HS-27A (cell line): ENCODE measurements around the gene NFIA.
A peak's percentile ranks its signal among the peaks of the same experiment; 100 is the strongest.
"Not testable (repeated sequence)": the region's sequence is repeated elsewhere in the genome, so short reads cannot be mapped to it uniquely, and the experiment has no call there.

Source experiments
- DNase-seq: peaks from one replicate; pipeline ENCODE4 v3.0.0-alpha.2; 2012; ENCODE audit warnings: low read depth, missing footprints

NFIA gene

DNA sequence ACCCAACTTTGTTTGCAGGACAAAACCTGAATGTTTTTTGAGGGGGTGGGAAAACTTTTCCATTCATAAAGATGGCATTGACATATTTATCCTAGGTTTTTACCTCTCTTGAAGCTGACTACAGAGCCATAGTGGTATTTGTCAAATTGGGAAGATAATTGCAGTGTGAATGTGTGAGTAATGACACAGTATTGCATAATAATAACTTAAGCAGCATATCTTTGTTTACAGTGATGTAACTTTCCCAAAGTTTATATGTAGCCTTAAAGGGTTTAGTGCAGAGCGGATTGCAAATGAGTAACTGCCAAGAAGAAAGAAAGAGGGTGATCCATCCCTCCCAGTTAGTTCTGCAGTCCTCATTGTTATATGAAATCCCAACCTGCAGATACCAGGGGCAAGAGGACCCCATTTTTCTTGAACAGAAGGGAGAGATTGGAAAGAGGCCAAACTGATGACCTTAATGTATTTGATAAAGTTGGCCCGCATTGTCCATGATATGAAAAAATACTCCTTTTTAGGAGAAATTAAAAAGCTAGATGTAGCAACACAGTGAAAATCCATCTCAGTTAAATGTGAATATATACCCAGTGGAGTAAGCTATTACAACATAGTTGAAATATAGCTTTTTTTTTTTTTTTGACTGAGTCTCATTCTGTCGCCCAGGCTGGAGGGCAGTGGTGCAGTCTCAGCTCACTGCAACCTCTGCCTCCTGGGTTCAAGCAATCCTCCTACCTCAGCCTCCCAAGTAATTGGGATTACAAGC, 23.7 kb upstream of the NFIA start:
- no peak for DNase-seq

DNA sequence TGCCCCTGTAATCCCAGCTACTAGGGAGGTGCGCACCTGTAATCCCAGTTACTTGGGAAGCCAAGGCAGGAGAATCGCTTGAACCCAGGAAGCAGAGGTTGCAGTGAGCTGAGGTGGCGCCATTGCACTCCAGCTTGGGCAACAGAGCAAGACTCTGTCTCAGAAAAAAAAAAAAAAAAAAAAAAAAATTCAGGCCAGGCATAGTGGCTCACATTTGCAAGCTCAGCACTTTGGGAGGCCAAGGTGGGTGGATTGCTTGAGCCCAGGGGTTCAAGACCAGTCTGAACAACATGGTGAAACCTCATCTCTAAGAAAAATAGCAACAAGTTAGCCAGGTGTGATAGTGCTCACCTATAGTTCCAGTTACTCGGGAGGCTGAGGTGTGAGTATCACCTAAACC, 20.8 kb upstream of the NFIA start:
- DNase-seq = not testable (repeated sequence)

DNA sequence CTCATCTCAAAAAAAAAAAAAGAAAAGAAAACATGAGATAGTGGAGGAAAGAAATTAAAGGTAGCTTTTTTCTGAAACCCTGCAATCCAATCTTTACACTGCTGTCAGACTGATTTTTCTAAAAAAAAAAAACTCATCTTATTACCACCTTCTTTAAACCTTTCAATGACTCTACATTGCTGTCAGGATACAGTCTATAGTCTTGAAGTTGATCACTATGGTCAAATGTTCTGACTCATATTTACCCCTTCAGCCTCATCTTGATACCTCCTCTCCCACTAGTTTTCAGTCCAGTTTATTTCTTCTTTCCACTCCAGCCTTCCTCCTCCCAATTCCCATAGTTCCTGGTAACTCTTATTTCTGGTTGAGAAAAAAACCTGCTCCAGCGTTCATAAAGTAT, 17.7 kb upstream of the NFIA start:
- no peak for DNase-seq

GRCh38 chr1:61067446-61068019, 14.8 kb upstream of the NFIA start:
- no peak for DNase-seq

DNA sequence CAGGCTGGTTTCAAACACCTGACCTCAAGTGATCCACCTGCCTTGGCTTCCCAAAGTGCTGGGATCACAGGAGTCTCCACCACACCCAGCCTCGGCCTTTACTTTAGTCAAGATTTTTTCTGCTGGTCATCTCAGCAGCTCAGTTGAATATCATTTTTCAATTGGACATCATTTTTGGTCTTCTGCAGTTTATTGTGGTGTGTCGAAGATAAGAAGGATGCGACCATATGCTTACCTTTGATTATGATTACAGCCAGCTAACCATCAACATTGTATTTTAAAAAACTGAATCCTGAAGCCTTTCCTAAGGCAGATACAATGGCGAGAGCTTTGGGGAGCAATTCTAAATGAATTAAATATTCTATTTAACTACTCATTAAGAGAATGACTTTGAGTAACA, 12.3 kb upstream of the NFIA start:
- no peak for DNase-seq

DNA sequence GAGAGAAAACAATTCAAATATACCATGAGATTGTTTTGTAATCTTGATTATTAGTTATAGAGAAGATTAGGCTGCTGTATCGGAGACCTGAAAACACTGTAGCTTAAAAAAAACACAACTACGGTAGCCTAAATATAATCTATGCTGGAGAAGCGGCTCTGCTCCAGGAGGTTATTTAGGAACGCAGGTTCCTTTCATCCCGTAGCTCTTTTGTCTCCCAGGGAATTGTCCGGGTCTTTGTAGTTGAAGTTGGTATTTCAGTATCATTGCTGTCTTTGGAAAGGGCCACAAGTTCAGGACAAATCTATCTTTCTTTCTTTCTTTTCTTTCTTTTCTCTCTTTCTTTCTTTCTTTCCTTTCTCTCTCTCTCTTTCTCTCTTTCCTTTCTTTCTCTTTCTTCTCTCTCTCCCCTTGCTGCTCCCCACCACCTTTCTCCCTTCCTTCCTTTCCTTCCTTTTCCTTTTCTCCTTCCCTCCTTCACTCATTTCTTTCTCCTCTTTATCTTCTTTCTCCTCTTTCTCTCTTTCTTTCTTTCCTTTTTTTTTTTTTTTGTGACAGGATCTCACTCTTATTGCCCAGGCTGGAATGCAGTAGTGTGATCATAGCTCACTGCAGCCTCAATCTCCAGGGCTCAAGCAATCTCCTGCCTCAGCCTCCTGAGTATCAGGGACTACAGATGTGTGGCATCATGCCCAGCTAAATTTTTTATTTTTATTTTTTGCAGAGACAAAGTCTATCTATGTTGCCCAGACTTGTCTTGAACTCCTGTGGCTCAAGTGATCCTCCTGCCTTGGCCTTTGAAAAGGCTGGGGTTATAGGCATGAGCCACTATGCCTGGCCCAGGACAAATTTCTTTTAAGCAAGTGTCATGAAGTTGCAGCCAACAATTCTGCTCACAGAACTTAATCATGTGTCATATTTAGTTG, 10.9 kb upstream of the NFIA start:
- no peak for DNase-seq

- no peak for DNase-seq
These were observed 8.5 kb upstream of the NFIA start for GRCh38 chr1:61073871-61074270.

DNA sequence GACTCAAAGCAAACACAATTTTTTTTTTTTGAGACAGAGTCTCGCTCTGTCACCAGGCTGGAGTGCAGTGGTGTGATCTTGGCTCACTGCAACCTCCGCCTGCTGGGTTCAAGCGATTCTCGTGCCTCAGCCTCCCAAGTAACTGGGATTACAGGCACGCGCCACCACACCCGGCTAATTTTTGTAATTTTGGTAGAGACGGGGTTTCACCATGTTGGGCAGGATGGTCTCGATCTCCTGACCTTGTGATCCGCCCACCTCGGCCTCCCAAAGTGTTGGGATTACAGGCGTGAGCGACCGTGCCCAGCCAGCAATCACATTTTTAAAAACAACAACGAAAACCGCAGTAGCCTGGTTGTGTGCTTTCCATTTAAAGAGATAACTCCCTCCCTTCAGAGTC, 6.5 kb upstream of the NFIA start:
- not testable (repeated sequence) for DNase-seq

GRCh38 chr1:61076728-61077675, 5.4 kb upstream of the NFIA start:
- peak; percentile 84 for DNase-seq

DNA sequence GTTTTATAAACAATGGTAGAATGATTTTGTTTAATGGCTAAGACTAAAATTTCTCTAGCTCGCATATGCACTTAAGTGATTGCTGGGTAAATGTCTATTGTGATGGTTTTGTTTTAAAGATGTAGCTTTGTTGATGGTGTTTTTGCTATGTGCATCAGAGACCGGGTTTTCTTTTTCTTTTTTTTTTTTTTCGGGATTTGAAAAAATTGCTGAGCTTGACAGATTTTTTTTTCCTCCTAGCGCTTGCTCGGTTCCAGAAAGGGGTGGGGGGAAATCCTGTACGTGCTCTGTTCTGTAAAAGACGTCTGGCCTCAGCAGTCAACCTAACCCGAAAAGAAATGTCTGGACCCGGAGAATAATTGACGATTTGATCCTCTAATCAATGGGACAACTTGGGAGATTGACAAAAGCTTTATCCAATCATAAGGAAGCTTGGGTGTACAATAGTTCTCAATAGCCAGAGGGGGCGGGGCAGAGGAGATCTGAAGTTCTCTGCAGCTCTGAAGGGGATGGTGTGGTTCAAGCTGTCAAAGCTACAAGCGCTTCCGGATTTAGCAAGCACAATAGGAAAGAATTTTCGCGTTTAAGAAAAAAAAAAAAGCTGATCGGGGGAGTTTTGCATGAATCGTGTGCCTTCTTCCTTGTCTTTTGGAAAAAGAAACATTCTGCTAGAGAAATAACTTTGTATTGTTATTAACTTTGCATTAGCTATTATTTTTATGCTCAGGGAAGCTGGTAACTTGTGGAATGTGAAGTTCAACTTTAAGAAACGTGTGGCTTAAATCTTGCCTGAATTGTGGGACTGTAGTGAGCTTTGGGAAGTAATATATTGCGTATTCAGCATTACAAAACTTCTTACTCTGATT, 4.5 kb upstream of the NFIA start:
- peak; percentile 100 for DNase-seq

GRCh38 chr1:61078618-61079295, 3.6 kb upstream of the NFIA start:
- no peak for DNase-seq

DNA sequence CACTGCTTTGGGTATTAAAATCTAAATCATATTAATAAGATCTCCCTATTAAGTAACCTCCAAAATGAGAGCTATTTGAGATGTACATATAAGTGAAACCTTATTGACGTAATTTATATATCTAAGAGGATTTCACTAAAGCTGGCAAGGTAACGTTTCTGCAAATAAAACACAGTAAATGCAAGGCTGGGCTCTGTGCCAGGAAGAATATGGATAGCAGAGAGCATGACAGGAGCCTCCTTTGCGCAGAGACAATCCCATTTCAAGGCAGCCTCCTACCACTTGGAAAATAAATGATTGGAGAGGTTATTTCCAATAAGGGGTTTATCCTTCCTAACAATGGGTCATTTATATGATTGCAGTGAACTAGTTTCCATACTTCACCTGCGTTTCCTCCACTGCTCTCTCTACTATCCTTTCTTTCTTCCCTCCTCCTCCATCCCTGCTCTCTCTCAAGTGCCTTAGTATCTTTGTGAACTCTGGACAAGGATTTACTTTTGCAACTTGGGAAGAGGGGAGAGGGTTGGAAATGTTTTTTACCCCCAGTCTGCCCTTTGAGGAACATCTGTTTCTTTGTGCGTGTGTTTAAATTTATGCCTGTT, 3.0 kb upstream of the NFIA start:
- DNase-seq = no peak

DNA sequence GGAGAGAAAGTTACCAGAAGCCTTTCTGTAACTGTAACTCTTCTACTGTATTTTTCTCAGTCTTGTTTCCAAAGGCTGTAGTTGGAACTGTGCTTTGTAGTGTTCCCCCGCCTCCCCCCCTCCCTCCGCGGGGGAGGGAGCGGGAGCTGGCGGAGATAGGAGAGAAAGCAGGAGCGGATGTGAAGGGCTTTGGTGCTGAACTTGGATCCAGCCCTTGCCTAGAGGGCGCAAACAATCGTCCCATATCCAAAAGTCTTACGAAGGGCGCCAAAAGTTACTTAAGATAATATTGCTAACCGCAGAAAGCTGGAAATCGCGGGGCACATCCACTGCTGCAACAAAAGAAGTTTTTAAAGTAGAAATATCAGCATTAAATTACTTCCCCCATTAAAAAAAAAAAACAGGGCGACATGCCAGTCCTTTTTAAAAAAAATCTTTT, 2.4 kb upstream of the NFIA start:
- DNase-seq = no peak

DNA sequence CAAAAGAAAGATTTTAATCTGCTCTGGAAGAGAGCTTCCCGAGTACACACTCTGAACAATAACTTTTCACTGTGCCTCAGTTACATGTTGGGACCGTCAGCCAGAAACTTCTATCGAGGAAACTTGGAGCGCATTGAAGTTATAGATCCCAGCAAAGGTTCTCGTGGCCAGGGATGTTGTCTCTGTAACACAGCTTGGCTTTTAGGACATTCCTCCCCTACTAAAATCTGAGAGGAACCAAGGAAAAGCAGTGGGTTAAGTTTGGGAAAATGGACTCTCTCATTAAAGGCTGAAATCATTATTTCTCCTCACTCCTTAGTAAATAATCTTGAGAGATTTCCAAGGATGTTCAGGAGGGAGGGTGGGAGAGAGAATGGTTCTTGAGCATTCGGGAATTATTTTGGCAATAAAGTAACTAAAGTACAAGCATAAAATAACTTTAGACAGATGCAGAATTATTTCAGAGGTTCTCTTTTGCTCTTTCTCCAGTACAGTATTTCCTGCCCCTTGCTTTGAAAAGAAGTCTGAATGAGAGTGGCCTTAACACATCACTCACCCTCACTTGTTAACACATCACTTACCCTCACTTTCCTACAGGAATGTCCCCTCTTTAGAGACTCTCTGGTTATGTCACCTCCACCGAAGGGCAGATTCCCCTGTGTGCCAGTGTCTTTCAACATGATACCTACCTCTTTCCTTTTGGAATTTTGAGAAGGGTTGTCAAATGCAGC, 1.8 kb upstream of the NFIA start:
- no peak for DNase-seq

GRCh38 chr1:61081144-61081685, 1.1 kb upstream of the NFIA start:
- no peak for DNase-seq

GRCh38 chr1:61081686-61082310, 563 bp upstream of the NFIA start:
- no peak for DNase-seq

- DNase-seq = no peak
These were observed 849 bp downstream of the NFIA start for GRCh38 chr1:61083013-61083806.
